Fibroblast of skin of left quadriceps (primary cell): Measurements from ENCODE around the gene HSPA5.
A peak's percentile ranks its signal among the peaks of the same experiment; 100 is the strongest.
"Not testable (repeated sequence)": the region's sequence is repeated elsewhere in the genome, so short reads cannot be mapped to it uniquely, and the experiment has no call there.

Experiments
- DNase-seq, 2 experiments: peaks; one replicate each; pipeline ENCODE4 v3.0.0-alpha.2; 2013; ENCODE audit warnings: low read depth in 2 of 2

HSPA5 gene

DNA sequence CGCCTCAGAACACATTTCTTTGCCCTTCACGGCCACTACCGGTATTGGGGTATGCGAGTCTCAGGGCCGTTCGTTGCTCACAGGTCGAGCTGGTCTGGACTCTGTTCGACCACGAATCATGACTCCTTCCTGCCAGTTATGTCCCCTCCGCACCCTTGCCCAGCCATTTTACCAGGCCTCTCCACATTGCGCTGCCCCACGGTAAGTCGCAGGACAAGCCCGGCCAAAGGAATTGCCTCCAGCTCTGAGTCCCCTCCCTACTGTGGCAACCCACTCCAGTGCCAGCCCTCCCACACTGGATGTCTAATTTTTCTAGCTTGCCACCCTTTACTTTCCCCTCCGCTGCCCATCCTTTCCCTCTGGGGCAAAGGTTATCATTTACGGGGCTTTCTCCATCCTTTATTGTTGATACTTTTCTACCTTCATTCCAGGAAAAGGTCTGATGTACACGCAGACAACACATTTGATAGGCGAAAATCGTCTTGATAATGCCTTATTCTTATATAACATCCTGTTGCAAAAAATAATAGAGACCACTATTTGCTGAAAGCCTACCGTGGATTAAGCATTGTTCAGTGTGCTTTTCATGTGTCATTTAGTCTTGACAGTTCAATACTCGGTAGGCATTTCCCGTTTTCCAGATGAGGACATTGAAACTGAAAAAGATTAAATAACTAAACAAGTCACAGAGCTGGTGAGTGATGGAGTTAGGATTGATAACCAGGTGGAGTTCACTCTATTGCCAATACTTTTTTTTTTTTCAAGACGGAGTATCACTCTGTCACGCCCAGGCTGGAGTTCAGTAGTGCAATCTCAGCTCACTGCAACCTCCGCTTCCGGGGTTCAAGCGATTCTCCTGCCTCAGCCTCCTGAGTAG, 958 bp upstream of the HSPA5 start:
- DNase-seq = no peak

DNA sequence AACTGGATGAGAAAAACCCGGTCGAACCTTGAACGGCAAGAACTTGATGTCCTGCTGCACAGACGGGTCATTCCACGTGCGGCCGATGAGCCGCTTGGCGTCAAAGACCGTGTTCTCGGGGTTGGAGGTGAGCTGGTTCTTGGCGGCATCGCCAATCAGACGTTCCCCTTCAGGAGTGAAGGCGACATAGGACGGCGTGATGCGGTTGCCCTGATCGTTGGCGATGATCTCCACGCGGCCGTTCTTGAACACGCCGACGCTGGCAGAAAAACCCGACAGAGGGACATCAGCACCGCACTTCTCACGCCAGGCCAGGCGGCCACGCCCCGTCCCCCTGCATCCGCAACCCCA, 519 bp downstream of the HSPA5 start:
- no peak for DNase-seq

DNA sequence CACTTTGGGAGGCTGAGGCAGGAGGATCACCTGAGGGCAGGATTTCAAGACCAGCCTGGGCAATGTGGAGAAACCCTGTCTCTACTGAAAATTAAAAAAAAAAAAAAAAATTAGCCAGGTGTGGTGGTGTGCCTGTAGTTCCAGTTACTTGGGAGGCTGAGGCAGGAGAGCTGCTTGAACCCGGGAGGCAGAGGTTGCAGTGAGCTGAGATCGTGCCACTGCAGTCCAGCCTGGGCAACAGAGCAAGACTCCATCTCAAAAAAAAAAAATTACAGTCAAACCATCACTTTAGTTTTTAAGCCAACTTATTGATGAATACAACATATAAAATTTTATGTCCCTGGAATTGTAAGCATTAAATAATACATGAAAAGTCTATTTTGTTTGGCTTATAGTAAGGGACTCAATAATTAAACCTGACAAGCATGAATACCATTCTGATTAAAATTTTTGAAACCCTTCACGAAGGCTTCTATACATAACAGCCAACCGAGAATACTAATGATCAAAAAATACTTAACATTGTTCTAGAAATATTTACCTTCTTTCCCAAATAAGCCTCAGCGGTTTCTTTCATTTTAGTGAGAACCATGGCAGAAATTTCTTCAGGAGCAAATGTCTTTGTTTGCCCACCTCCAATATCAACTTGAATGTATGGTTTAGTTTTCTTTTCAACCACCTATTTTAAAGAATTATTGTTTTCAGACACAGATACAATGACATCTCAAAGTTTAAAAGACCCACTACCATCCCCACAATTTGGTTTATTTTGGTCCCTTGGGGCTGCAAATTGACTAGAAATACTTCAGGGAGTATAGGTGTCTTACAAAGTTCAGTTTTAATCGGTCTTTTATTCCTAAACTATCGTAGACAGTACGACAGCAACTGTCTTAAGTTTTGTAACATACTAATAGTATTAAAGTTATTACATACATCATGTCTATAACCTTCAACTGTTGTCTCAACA, 1.2 kb downstream of the HSPA5 start:
- DNase-seq = no peak

DNA sequence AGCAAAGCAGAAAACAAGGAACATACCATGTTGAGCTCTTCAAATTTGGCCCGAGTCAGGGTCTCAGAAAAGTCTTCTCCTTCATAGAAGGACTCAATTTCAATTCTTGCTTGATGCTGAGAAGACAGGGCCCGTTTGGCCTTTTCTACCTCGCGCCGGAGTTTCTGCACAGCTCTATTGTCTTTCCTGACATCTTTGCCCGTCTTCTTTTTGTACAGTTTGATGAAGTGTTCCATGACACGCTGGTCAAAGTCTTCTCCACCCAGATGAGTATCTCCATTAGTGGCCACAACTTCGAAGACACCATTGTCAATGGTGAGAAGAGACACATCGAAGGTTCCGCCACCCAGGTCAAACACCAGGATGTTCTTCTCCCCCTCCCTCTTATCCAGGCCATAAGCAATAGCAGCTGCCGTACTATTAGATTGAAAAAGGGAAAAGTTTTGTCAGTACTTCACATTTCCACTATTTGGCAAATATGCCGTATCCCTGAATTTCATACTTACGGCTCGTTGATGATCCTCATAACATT, 2.2 kb downstream of the HSPA5 start:
- no peak for DNase-seq

DNA sequence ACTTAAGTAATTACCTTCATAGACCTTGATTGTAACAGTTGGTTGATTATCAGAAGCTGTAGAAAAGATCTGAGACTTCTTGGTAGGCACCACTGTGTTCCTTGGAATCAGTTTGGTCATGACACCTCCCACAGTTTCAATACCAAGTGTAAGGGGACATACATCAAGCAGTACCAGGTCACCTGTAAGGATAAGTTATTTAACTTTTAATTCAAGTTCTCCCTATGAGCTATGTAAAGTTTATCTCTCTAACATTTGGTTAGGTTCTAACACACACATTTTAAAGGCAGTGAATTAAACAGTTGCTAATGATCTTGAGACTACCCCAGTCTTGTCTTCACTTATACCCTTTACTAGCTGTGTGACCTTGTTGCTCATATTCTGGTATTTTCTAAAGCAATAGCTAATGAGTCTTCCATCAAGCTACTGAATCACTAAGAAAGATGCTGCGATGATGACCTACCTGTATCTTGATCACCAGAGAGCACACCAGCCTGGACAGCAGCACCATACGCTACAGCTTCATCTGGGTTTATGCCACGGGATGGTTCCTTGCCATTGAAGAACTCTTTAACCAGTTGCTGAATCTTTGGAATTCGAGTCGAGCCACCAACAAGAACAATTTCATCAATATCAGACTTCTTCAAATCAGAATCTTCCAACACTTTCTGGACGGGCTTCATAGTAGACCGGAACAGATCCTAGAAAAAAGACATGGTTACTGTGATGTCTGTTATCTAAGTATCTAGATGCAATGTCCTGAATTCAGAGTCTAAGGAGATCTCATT, 2.8 kb downstream of the HSPA5 start:
- DNase-seq = no peak

DNA sequence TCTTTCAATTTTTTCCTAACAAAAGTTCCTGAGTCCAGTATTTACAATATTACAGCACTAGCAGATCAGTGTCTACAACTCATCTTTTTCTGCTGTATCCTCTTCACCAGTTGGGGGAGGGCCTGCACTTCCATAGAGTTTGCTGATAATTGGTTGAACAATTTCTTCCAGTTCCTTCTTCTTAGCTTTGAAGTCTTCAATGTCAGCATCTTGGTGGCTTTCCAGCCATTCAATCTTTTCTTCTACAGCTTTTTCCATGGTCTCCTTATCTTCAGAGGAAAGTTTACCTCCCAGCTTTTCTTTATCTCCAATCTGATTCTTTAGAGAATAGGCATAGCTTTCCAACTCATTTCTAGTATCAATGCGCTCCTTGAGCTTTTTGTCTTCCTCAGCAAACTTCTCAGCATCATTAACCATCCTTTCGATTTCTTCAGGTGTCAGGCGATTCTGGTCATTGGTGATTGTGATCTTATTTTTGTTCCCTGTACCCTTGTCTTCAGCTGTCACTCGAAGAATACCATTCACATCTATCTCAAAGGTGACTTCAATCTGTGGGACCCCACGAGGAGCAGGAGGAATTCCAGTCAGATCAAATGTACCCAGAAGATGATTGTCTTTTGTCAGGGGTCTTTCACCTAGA, 4.5 kb downstream of the HSPA5 start:
- DNase-seq = not testable (repeated sequence)

DNA sequence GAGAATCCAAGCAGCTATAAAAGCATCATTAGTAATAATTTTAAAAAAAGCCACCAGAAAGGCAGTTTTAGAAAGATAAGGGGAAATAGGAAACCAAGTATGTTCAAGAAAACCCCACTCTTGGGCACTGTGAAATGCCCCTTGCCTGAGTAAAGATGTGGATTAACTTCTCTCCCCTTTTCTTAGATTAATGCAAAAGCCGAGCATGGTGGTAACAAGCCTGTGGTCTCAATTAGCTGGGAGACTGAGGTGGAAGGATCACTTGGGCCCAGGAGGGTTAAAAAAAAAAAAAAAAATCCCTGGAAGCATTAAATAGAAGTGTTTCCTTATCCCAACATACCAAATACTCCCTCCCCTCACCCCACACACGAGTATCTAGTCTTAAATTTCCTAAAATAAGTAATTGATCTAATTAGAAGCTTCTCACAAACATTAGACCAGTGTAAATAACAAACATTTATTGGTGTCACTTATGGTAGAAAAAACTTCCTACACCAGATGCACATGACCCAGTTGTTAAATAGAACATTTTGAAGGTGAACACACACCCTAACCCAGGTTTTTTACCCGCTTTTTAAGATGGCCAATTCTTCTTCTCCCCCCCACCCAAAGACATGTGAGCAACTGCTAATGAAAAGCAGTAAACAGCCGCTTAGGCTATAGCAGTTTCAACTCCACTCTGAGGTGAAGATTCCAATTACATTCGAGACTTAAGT, 5.2 kb downstream of the HSPA5 start:
- no peak for DNase-seq

DNA sequence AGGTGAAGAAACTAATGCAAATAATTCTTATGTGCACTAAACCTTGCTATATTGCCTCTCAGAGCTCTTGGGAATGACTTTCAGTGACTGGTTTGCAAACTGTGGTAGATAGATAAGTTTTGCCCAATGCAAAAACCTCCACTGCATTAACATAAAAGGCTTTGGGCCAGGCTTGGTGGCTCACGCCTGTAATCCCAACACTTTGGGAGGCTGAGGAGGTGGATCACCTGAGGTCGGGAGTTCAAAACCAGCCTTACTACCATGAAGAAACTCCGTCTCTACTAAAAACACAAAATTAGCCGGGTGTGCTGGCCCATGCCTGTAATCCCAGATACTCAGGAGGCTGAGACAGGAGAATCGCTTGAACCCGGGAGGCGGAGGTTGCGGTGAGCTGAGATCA, 7.0 kb downstream of the HSPA5 start:
- not testable (repeated sequence) for DNase-seq

DNA sequence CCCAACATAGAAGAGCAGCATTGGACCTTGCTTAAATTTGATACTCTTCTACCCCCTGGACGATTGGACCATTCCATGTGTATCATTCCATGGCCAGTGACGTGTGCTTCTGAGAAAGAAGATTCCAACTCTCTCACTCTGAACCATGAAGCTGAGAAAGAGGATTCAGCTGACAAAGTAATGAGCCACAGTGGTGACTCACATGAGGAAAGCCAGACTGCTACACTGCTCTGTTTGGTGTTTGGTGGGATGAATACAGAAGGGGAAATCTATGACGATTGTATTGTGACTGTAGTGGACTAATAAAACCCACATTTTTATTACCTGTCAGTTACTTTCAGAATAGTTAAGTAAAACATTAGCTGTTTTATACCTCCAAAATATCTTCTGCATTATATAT, 7.5 kb downstream of the HSPA5 start:
- DNase-seq = peak; percentile 94

DNA sequence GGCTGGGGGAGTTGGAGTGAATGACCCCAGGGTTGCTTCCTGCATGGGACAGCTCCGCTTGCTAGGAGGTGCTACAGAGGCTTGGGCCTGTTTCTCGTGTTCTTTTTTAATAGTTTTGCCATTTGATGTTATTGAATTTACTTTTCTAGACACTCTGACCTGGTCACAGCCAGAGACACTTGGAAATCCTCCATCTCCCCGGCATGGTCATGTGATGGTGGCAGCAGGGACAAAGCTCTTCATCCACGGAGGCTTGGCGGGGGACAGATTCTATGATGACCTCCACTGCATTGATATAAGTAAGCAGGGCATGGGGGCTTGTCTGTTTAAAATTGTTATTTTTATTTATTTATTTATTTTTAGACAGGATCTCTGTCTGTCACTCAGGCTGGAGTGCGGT, 13.4 kb downstream of the HSPA5 start:
- no peak for DNase-seq

DNA sequence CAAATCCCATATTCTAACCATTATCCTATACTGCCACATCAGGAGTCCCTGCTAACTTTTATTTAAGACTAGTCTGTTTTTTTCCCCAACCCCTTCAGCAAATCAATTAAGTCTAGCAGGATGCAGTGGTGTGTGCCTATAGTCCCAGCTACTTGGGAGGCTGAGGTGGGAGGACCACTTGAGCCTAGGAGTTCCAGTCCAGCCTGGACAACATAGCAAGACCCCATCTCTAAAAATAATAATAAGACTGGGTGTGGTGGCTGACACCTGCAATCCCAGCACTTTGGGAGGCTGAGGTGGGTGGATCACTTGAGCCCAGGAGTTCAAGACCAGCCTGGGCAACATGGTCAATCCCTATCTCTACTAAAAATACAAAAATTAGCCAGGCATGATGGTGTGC, 16.3 kb downstream of the HSPA5 start:
- DNase-seq = not testable (repeated sequence)

DNA sequence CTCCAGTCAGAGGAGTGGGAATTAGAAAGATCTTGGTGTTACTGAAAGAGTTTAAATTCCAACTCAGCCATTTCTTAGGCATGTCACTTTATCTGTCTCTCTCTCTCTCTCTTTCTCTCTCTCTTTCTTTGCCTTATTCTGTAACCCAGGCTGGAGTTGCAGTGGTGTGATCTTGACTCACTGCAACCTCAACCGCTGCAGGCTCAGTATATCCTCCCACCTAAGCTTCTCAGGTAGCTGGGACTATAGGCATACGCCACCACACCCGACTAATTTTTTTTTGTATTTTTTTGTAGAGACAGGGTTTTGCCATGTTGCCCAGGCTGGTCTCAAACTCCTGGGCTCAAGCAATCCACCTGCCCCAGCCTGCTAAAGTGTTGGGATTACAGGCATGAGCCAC, 22.5 kb downstream of the HSPA5 start:
- DNase-seq = no peak

DNA sequence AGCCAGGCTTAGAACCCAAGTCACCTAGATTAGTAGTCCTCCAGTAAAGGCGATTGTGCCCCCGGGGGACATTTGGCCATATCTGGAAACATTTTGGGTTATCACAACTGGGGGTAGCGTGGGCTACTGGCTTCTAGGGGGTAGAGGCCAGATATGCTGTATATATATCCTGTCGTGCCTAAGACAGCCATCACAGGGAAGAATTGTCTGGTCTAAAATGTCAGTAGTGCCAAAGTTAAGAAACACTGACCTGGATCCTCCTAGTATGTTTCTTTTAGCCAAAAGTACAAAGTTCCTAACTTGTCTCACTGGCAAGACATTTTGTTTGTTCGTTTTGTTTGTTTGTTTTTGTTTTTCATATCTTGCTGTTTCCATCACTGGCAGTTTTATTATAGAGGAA, 27.0 kb downstream of the HSPA5 start:
- DNase-seq = no peak

DNA sequence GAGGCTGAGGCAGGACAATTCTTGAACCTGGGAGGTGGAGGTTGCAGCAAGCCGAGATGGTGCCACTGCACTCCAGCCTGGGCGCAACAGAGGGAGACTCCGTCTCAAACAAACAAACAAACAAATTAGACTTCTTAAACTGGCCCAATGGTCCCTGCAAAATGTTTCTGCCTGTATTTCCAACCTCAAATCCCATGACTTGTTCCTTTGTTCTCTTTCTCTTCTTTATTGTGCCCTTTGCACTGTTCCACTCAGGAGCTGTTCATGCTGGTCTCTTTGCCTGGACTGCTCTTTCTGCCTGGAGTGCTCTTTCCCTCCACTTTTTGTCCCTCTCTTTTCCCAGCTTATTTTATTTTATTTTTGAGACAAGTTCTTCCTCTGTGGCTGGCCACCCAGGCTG, 36.7 kb downstream of the HSPA5 start:
- no peak for DNase-seq

DNA sequence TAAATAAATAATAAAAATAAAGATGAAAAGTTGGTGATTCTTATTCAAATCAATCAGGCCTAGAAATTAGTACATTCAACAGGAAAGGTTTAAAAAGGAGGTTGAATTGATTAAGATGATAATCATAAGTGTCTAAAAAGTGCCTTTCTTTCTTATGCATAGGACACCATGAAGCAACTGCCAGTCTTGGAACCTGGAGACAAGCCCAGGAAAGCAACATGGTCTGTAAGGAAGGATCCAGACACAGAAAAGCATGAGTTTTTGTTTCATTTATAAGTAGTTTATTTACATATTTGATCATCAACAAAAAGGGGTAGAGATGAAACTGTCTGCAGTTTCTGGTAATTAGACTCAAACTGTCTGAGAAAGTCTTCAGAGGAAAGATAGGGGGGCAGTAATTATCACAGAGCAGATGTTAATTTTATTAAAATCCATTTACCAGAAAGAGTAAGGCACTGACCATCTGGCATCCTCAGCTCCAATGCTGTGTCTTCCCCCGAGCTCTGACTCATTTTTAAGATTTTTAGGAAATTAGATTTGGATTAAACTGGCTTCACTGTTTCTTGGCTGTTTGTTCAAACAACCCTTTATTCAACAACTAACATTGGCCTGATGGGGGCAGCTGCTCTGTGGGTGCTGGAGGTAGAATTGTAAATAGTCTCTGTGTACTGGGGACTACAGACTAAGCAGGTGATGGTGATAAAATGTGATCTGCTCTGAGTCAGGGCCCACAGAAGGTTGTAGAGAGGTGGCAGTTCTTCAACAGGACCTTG, 38.1 kb downstream of the HSPA5 start:
- no peak for DNase-seq

DNA sequence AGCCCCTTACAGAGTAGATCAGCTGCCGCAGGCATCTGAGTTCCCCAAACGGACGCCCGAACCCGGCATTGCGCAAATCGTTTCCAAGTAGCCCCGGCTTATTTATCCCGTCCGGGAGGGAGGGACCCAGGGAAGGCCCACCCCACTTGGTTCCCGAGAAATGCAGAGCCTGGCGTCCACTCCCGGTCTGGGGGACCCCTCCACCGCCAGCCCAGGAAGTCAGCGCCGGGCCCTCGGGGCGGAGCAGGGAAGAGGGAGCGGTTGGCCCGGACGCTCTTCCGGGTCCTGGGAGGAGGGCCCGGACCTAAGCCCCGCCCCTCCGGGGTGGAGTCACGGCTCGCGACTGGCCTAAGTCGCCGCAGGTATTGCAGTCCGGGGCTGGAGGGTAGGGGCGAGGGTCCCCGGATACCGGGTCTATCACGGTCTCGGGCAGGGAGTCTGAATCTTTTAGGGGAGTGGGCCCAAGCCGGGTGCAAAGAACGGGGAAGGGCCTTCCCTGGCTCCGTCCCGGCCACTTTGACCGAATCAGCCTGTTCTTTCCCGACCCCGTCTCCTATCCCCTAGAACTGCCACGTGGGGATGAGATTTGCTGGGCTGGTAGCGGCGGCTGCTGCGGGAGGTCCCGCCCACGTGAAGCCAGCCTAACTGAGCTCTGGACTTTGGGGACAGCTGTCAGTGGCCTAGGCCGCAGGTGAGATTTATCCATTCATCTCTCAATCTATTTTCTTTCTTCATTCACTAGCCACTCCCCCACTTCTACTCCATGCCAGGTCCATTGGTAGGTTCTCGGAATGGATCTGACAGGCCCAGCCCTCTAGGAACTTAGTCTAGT, 40.7 kb downstream of the HSPA5 start, which contains the start of gene RABEPK:
RABEPK (plus strand) TSS at position 327 of the 832 bp plus-strand sequence. CDS start 2,472 bp downstream, outside the sequence.
- peak; percentile 93 for DNase-seq

DNA sequence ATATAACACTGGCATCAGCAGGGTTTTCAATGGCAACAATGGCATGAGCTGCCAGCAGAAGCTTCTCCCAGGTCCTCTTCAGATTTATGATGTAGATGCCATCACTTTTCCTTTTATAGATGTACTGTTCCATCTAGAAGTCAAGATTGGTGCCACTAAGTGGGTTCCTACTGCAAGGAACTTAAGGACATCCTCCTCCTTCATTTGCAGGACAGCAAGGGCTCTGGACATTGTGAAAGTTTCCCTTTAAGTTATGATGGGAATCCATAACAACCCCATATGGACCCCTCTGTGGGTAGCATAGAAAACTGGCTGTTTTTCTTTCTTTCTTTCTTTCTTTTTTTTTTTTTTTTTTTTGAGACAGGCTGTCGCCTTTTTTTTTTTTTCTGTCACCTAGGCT, 45.6 kb downstream of the HSPA5 start:
- not testable (repeated sequence) for DNase-seq

DNA sequence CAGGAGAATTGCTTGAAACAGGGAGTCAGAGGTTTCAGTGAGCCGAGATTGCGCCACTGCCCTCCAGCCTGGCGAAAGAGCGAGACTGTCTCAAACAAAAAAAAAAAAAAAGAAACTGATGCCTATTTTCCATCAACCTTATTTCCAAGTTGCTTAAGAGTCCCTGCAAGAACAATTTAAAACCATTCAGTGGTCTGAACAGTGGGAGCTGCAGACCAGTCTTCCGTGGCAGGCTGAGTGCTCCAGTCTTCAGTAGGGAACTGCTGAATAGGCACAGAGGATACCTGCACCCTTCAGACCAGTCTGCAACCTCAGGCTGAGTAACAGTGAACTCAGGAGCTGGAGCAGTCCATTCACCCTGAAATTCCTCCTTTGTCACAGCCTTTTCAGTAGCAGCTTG, 46.7 kb downstream of the HSPA5 start:
- not testable (repeated sequence) for DNase-seq

DNA sequence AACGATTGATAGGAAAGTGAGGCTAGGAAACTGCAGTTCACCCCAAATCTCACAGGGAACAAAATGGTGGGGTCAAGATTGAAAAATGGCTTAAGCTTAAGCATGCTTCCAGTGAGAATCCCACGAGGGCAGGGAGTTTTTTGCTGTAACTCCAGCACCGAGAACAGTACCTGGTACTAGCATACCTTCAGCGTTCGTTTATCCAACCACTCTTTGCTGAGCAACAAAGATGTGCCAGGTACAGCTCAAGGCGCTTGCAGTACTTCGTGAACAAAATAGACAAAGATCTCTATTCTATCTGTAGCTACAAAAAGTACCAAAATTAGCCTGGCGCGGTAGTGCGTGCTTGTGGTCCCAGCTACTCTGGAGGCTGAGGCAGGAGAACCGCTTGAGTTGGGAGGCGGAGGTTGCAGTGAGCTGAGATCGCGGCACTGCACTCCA, 50.8 kb downstream of the HSPA5 start:
- no peak for DNase-seq
